Tibial nerve (tissue), 4 donors: ENCODE data around the gene ASTN2. TPM values are rescaled to one million over a fixed set of nuclear protein-coding genes. Genes with fewer than 3 reads are reported as not detected.

ENCODE experiments used
- DNase-seq, 2 donors: peaks; one replicate each; pipeline ENCODE4 v3.0.0-alpha.2; 2019; ENCODE audit warnings: low spot score in 2 of 2
- H3K27ac ChIP-seq, 4 donors: fragments of 200-600 bp; sonication (generic) in 3 of 4; one replicate each; pipeline ENCODE4 v1.5.1; 2017 to 2019; ENCODE audit warnings: mild to moderate bottlenecking in 1 of 4
- H3K27me3 ChIP-seq, 2 donors: fragments of 200-600 bp; sonication (generic) in 1 of 2; one replicate each; pipeline versions ENCODE4 v1.5.1 to v1.6.0; 2017 to 2019
- H3K36me3 ChIP-seq, 3 donors: fragments of 200-600 bp; sonication (generic); one replicate each; pipeline ENCODE4 v1.5.1; 2018 to 2019
- H3K4me1 ChIP-seq, 4 donors: fragments of 200-600 bp; sonication (generic) in 3 of 4; one replicate each; pipeline ENCODE4 v1.5.1; 2017 to 2019
- H3K4me3 ChIP-seq, 4 donors: fragments of 200-600 bp; sonication (generic) in 3 of 4; one replicate each; pipeline ENCODE4 v1.5.1; 2017 to 2019; ENCODE audit warnings: mild to moderate bottlenecking in 1 of 4, moderate library complexity in 1 of 4
- H3K9me3 ChIP-seq, 4 donors: fragments of 200-600 bp; sonication (generic) in 3 of 4; one replicate each; pipeline ENCODE4 v1.5.1; 2017 to 2019
- CTCF ChIP-seq, 5 experiments: fragments of 200-600 bp in 3 of 5; fragments of 450-650 bp in 2 of 5; sonication (generic) in 3 of 5; IDR thresholded peaks; one replicate each; pipeline ENCODE4 v1.5.1; 2016 to 2019; ENCODE audit warnings: antibody characterized with exemption in 5 of 5, mild to moderate bottlenecking in 3 of 5, moderate library complexity in 2 of 5
- EP300 ChIP-seq, 2 donors: sonication (generic); formaldehyde crosslinking; IDR thresholded peaks; one replicate each; pipeline ENCODE4 v1.6.1; 2017; ENCODE audit warnings: antibody characterized with exemption in 2 of 2, mild to moderate bottlenecking in 1 of 2
- POLR2A ChIP-seq, 2 donors: fragments of 450-650 bp; IDR thresholded peaks; one replicate each; pipeline ENCODE4 v1.6.1; 2017; ENCODE audit warnings: antibody characterized with exemption in 2 of 2, mild to moderate bottlenecking in 2 of 2, moderate library complexity in 2 of 2
- WGBS, 2 donors: methylation state at CpG; one replicate each; pipeline ENCODE4 v1.1.5; 2018; 5-methylcytosine and 5-hydroxymethylcytosine counted together
- total RNA-seq, 4 donors: library from RNA; depleted of rRNA; stranded (reverse); fragments of >200 nt; gene quantifications; one replicate each; pipeline ENCODE4 v1.1.0, GENCODE V29; 2016

ASTN2 gene
- total RNA-seq, 4 donors from 2014 or later: 9.0 to 14.9 (median 12.3) TPM

GRCh38 chr9:116813031-116813300 lies 601.9 kb downstream of the ASTN2 start:
- Histone ChIP-seq H3K36me3 (no peaks in the 10 kb centered on the region), H3K9me3 (no peaks in the 10 kb centered on the region), H3K4me3 (no peak overlapping the region), H3K4me1 (no peaks in the 10 kb centered on the region), H3K27ac (no peak overlapping the region), H3K27me3 (no peaks in the 10 kb centered on the region)
- 47 to 60% methylated on average over 1 of the region's 1 CpG for WGBS, 2 donors
- no peak for DNase-seq
- TF ChIP-seq POLR2A (IDR thresholded peaks at IDR 0.05) (no peak), CTCF (IDR thresholded peaks at IDR 0.05) (no peak), EP300 (IDR thresholded peaks at IDR 0.05) (no peak)

- Histone ChIP-seq H3K4me1 (no peaks in the 10 kb centered on the region), H3K27ac (no peak overlapping the region), H3K27me3 (no peaks in the 10 kb centered on the region), H3K9me3 (no peaks in the 10 kb centered on the region), H3K4me3 (no peak overlapping the region), H3K36me3 (no peaks in the 10 kb centered on the region)
- no peak for DNase-seq
- 58 to 66% methylated on average over 7 of the region's 7 CpGs for WGBS, 2 donors
- TF ChIP-seq POLR2A (IDR thresholded peaks at IDR 0.05) (no peak), EP300 (IDR thresholded peaks at IDR 0.05) (no peak), CTCF (IDR thresholded peaks at IDR 0.05) (no peak)
These were observed 602.4 kb downstream of the ASTN2 start for GRCh38 chr9:116812231-116813030.

- H3K27me3 ChIP-seq: no peaks in the 10 kb centered on the region
- H3K36me3 ChIP-seq: peaks cover 0 to 5% (median 0%) of the 10 kb centered on the region in 3 donors
- H3K4me3 ChIP-seq: no peak overlapping the region
- DNase-seq: no peak
- no peaks in the 10 kb centered on the region for H3K4me1 ChIP-seq
- H3K9me3 ChIP-seq: no peaks in the 10 kb centered on the region
- no peak overlapping the region for H3K27ac ChIP-seq
- WGBS, 2 donors: 76 to 82% methylated on average over 5 of the region's 5 CpGs
- TF ChIP-seq EP300 (IDR thresholded peaks at IDR 0.05) (no peak), POLR2A (IDR thresholded peaks at IDR 0.05) (no peak), CTCF (IDR thresholded peaks at IDR 0.05) (no peak)
These were observed 605.2 kb downstream of the ASTN2 start for GRCh38 chr9:116809656-116810055.

- Histone ChIP-seq H3K27ac (no peak overlapping the region), H3K4me1 (no peaks in the 10 kb centered on the region), H3K9me3 (no peaks in the 10 kb centered on the region), H3K4me3 (no peak overlapping the region), H3K36me3 (peaks cover 0 to 5% (median 0%) of the 10 kb centered on the region in 3 donors), H3K27me3 (no peaks in the 10 kb centered on the region)
- TF ChIP-seq POLR2A (IDR thresholded peaks at IDR 0.05): no peak
- TF ChIP-seq EP300 (IDR thresholded peaks at IDR 0.05): no peak
- TF ChIP-seq CTCF (IDR thresholded peaks at IDR 0.05): no peak
- WGBS, 2 donors: 0 to 25% methylated on average over 1 of the region's 1 CpG
- DNase-seq: no peak
These were observed 608.8 kb downstream of the ASTN2 start for GRCh38 chr9:116806075-116806474.

- DNase-seq: no peak
- H3K9me3 ChIP-seq: no peaks in the 10 kb centered on the region
- peaks cover 0 to 5% (median 0%) of the 10 kb centered on the region in 3 donors for H3K36me3 ChIP-seq
- no peak for TF ChIP-seq CTCF (IDR thresholded peaks at IDR 0.05)
- TF ChIP-seq EP300 (IDR thresholded peaks at IDR 0.05): no peak
- no peak for TF ChIP-seq POLR2A (IDR thresholded peaks at IDR 0.05)
- H3K4me1 ChIP-seq: no peaks in the 10 kb centered on the region
- no peak overlapping the region for H3K27ac ChIP-seq
- no peak overlapping the region for H3K4me3 ChIP-seq
- H3K27me3 ChIP-seq: no peaks in the 10 kb centered on the region
- WGBS, 2 donors: 13 to 20% methylated on average over 1 of the region's 1 CpG
These were observed 614.0 kb downstream of the ASTN2 start for GRCh38 chr9:116800885-116801284.
